Suprapubic skin (tissue), 4 donors: ENCODE results near the gene RASGEF1B. TPM values are rescaled to one million over a fixed set of nuclear protein-coding genes. Genes with fewer than 3 reads are reported as not detected.
A peak's percentile ranks its signal among the peaks of the same experiment; 100 is the strongest.

Source experiments
- DNase-seq, 2 donors: peaks; one replicate each; pipeline ENCODE4 v3.0.0-alpha.2; 2019; ENCODE audit warnings: low spot score in 2 of 2
- H3K27ac ChIP-seq: fragments of 200-600 bp; sonication (generic); one replicate; pipeline ENCODE4 v1.5.1; 2019
- H3K27me3 ChIP-seq: fragments of 200-600 bp; sonication (generic); one replicate; pipeline ENCODE4 v1.5.1; 2019
- H3K36me3 ChIP-seq: fragments of 200-600 bp; sonication (generic); one replicate; pipeline ENCODE4 v1.5.1; 2019
- H3K4me1 ChIP-seq: fragments of 200-600 bp; sonication (generic); one replicate; pipeline ENCODE4 v1.5.1; 2019
- H3K4me3 ChIP-seq: fragments of 200-600 bp; sonication (generic); one replicate; pipeline ENCODE4 v1.5.1; 2019; ENCODE audit warnings: mild to moderate bottlenecking
- H3K9me3 ChIP-seq: fragments of 200-600 bp; sonication (generic); one replicate; pipeline ENCODE4 v1.5.1; 2019
- CTCF ChIP-seq, 2 donors: fragments of 200-600 bp in 1 of 2; fragments of 450-650 bp in 1 of 2; sonication (generic) in 1 of 2; IDR thresholded peaks; one replicate each; pipeline ENCODE4 v1.5.1; 2016 to 2019; ENCODE audit warnings: antibody characterized with exemption in 2 of 2, mild to moderate bottlenecking in 1 of 2, moderate library complexity in 1 of 2
- EP300 ChIP-seq: sonication (generic); formaldehyde crosslinking; IDR thresholded peaks from one replicate; pipeline ENCODE4 v1.6.1; 2017; ENCODE audit warnings: antibody characterized with exemption
- POLR2A ChIP-seq, 2 donors: fragments of 450-650 bp; IDR thresholded peaks; one replicate each; pipeline ENCODE4 v1.6.1; 2017; ENCODE audit warnings: antibody characterized with exemption in 2 of 2, mild to moderate bottlenecking in 2 of 2, moderate library complexity in 2 of 2
- POLR2AphosphoS5 ChIP-seq, 3 donors: sonication (generic); formaldehyde crosslinking; IDR thresholded peaks; one replicate each; pipeline ENCODE4 v1.6.1; 2017; ENCODE audit warnings: antibody characterized with exemption in 3 of 3
- WGBS: methylation state at CpG from one replicate; pipeline ENCODE4 v1.1.5; 2018; 5-methylcytosine and 5-hydroxymethylcytosine counted together
- total RNA-seq, 4 donors: library from RNA; depleted of rRNA; stranded (reverse); fragments of >200 nt; gene quantifications; one replicate each; pipeline ENCODE4 v1.1.0, GENCODE V29; 2016

Gene RASGEF1B
- total RNA-seq, 4 donors from 2014 or later, result 32.4 to 106 (median 63.0) TPM

- Histone ChIP-seq H3K4me1 (peaks cover 66% of the 10 kb centered on the region), H3K27ac (peak overlapping the region; percentile 5), H3K27me3 (no peaks in the 10 kb centered on the region), H3K9me3 (no peaks in the 10 kb centered on the region), H3K36me3 (no peaks in the 10 kb centered on the region), H3K4me3 (peak overlapping the region; percentile 98)
- 50% methylated on average over 2 of the region's 2 CpGs for WGBS
- TF ChIP-seq POLR2A (IDR thresholded peaks at IDR 0.05) (no peak), CTCF (IDR thresholded peaks at IDR 0.05) (no peak), POLR2AphosphoS5 (IDR thresholded peaks at IDR 0.05) (no peak), EP300 (no peak)
- no peak for DNase-seq
These were observed 3.0 kb downstream of the RASGEF1B start for GRCh38 chr4:81468678-81469077.

GRCh38 chr4:81467672-81467964 lies 4.1 kb downstream of the RASGEF1B start:
- Histone ChIP-seq H3K36me3 (no peaks in the 10 kb centered on the region), H3K9me3 (no peaks in the 10 kb centered on the region), H3K4me3 (no peak overlapping the region), H3K4me1 (peaks cover 69% of the 10 kb centered on the region), H3K27ac (no peak overlapping the region), H3K27me3 (no peaks in the 10 kb centered on the region)
- WGBS, result 18% methylated on average over 1 of the region's 1 CpG
- no peak for TF ChIP-seq POLR2AphosphoS5 (IDR thresholded peaks at IDR 0.05)
- no peak for TF ChIP-seq CTCF (IDR thresholded peaks at IDR 0.05)
- no peak for TF ChIP-seq POLR2A (IDR thresholded peaks at IDR 0.05)
- TF ChIP-seq EP300, result no peak
- no peak for DNase-seq

- Histone ChIP-seq H3K9me3 (no peaks in the 10 kb centered on the region), H3K27me3 (no peaks in the 10 kb centered on the region), H3K27ac (no peak overlapping the region), H3K4me3 (no peak overlapping the region), H3K4me1 (peaks cover 67% of the 10 kb centered on the region), H3K36me3 (no peaks in the 10 kb centered on the region)
- DNase-seq, result no peak
- 33% methylated on average over 5 of the region's 5 CpGs for WGBS
- TF ChIP-seq EP300 (no peak), CTCF (IDR thresholded peaks at IDR 0.05) (peak; percentile 84 to 85), POLR2A (IDR thresholded peaks at IDR 0.05) (no peak)
These were observed 4.7 kb downstream of the RASGEF1B start for GRCh38 chr4:81466841-81467671.

GRCh38 chr4:81465406-81466340 lies 6.0 kb downstream of the RASGEF1B start:
- Histone ChIP-seq H3K4me1 (peaks cover 78% of the 10 kb centered on the region), H3K27me3 (no peaks in the 10 kb centered on the region), H3K36me3 (no peaks in the 10 kb centered on the region), H3K27ac (peak overlapping the region; percentile 55), H3K9me3 (no peaks in the 10 kb centered on the region), H3K4me3 (no peak overlapping the region)
- DNase-seq, result no peak
- WGBS, result 48% methylated on average over 8 of the region's 8 CpGs
- TF ChIP-seq CTCF (IDR thresholded peaks at IDR 0.05), result no peak
- TF ChIP-seq EP300, result no peak

GRCh38 chr4:81460834-81461233 lies 10.9 kb downstream of the RASGEF1B start:
- WGBS, result 81% methylated on average over 3 of the region's 3 CpGs
- TF ChIP-seq POLR2A (IDR thresholded peaks at IDR 0.05) (no peak), POLR2AphosphoS5 (IDR thresholded peaks at IDR 0.05) (no peak), CTCF (IDR thresholded peaks at IDR 0.05) (no peak), EP300 (no peak)
- Histone ChIP-seq H3K4me3 (no peak overlapping the region), H3K4me1 (peaks cover 57% of the 10 kb centered on the region), H3K36me3 (peaks cover 17% of the 10 kb centered on the region), H3K9me3 (no peaks in the 10 kb centered on the region), H3K27me3 (no peaks in the 10 kb centered on the region), H3K27ac (no peak overlapping the region)
- DNase-seq, result no peak
